Esophagus squamous epithelium (tissue), 4 donors: ENCODE data around the gene BRME1.

Experiments
- CTCF ChIP-seq, 6 experiments: fragments of 450-650 bp in 4 of 6; fragments of 200-600 bp in 2 of 6; sonication (generic) in 2 of 6; IDR thresholded peaks; one replicate each; pipeline ENCODE4 v1.5.1; 2016 to 2019; ENCODE audit warnings: antibody characterized with exemption in 6 of 6, mild to moderate bottlenecking in 4 of 6, moderate library complexity in 4 of 6
- POLR2A ChIP-seq, 4 donors: fragments of 450-650 bp; IDR thresholded peaks; one replicate each; pipeline ENCODE4 v1.6.1; 2017; ENCODE audit warnings: antibody characterized with exemption in 4 of 4, mild to moderate bottlenecking in 4 of 4, moderate library complexity in 3 of 4

GRCh38 chr19:13920940-13921747 is 15.2 kb upstream of the BRME1 start:
- TF ChIP-seq CTCF (IDR thresholded peaks at IDR 0.05) (no peak), POLR2A (IDR thresholded peaks at IDR 0.05) (no peak)
